OCI-LY1 (cell line): ENCODE results near the gene SLC35F5.

Source experiments
- H2AFZ ChIP-seq: fragments of 200-600 bp; sonication (generic), shearing (Covaris generic); 2 replicates; pipeline ENCODE4 v1.6.0; 2014; ENCODE audit warnings: antibody characterized with exemption, mild to moderate bottlenecking, low read length
- H3F3A ChIP-seq: fragments of 200-600 bp; sonication (generic), shearing (Covaris generic); 2 replicates; pipeline ENCODE4 v1.6.0; 2014; ENCODE audit warnings: mild to moderate bottlenecking, antibody characterized with exemption, low read length, moderate library complexity; ENCODE audit not compliant: insufficient read depth
- H3K27ac ChIP-seq: fragments of 200-600 bp; sonication (generic); 2 replicates; pipeline ENCODE4 v1.5.1; 2014; ENCODE audit warnings: low read length, mixed run types, mild to moderate bottlenecking, low read depth; ENCODE audit not compliant: poor library complexity, severe bottlenecking
- H3K27me3 ChIP-seq: fragments of 200-600 bp; sonication (generic); 2 replicates; pipeline ENCODE4 v1.6.0; 2014; ENCODE audit warnings: antibody characterized with exemption, mild to moderate bottlenecking, low read length, moderate library complexity; ENCODE audit not compliant: insufficient read depth
- H3K36me3 ChIP-seq: fragments of 200-600 bp; sonication (generic); 2 replicates; pipeline ENCODE4 v1.6.1; 2014; ENCODE audit warnings: mild to moderate bottlenecking, antibody characterized with exemption, low read length, moderate library complexity, mixed read lengths; ENCODE audit not compliant: insufficient read depth
- H3K4me1 ChIP-seq: fragments of 200-600 bp; sonication (generic); 2 replicates; pipeline ENCODE4 v1.5.1; 2014; ENCODE audit warnings: mild to moderate bottlenecking, low read length, moderate library complexity; ENCODE audit not compliant: insufficient read depth, severe bottlenecking
- H3K4me2 ChIP-seq: fragments of 200-600 bp; sonication (generic), shearing (Covaris generic); 2 replicates; pipeline ENCODE4 v1.6.1; 2014; ENCODE audit warnings: low read length
- H3K4me3 ChIP-seq: fragments of 200-600 bp; sonication (generic); 2 replicates; pipeline ENCODE4 v1.5.1; 2014; ENCODE audit warnings: low read length, low read depth, mild to moderate bottlenecking, mixed read lengths; ENCODE audit not compliant: poor library complexity, severe bottlenecking
- H3K79me2 ChIP-seq: fragments of 200-600 bp; shearing (Covaris generic); 2 replicates; pipeline ENCODE4 v1.6.1; 2016; ENCODE audit warnings: mixed run types, low read length, mixed read lengths; ENCODE audit not compliant: insufficient read depth
- H3K9ac ChIP-seq: fragments of 200-600 bp; sonication (generic), shearing (Covaris generic); 2 replicates; pipeline ENCODE4 v1.6.1; 2014; ENCODE audit warnings: mild to moderate bottlenecking, low read length, mixed read lengths
- H3K9me2 ChIP-seq: fragments of 200-600 bp; sonication (generic), shearing (Covaris generic); 2 replicates; pipeline ENCODE4 v1.6.1; 2014; ENCODE audit warnings: low read depth, mild to moderate bottlenecking, low read length, mixed read lengths
- H3K9me3 ChIP-seq: fragments of 200-600 bp; shearing (Covaris generic); 2 replicates; pipeline ENCODE4 v1.6.1; 2014; ENCODE audit warnings: low read length, mixed read lengths
- H4K20me1 ChIP-seq: fragments of 200-600 bp; sonication (generic), shearing (Covaris generic); 2 replicates; pipeline ENCODE4 v1.6.0; 2016; ENCODE audit warnings: mild to moderate bottlenecking, low read length; ENCODE audit not compliant: insufficient read depth
- EZH2 ChIP-seq: fragments of 200-600 bp; sonication (generic), shearing (Covaris generic); IDR thresholded peaks from 2 replicates; pipeline ENCODE4 v1.8.0; 2017; ENCODE audit warnings: borderline replicate concordance, mixed run types, mild to moderate bottlenecking, antibody characterized with exemption, low read length, moderate library complexity, mixed read lengths
- TF ChIP-seq, protein P1 (sequence below): fragments of 200-600 bp; sonication (generic), shearing (Covaris generic); IDR thresholded peaks from 2 replicates; pipeline ENCODE4 v1.5.1; 2017; ENCODE audit warnings: mild to moderate bottlenecking, antibody characterized with exemption, low read length, moderate library complexity, mixed read lengths

Gene SLC35F5

DNA sequence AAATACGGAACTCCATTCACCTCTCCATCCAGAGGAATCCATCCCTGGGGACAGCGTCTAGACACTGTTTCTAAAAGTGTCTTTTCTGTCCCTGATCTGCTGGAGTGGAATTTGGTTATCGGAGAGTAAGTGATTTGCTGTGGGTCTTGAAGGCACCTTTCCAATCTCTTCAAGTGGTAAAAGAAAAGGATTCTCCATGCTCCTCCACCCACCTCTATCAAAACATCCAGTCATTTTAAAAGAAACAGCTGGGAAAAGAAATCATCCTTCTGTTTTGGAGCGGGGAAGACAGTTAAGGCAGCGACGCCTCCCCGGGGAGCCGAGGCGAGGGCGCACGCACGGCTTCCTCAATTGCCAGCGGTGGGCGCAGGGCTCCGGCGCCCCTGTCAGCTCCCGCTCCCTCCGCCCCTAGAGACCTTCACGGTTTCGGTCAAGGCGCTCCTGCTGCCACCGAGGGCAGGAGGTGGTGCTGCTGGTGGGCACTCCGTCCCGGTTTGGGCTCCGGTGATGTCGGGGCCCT is 547 bp downstream of the SLC35F5 start:
- Histone ChIP-seq H3K9ac (peak overlapping the region; percentile 91), H3K27ac (peak overlapping the region; percentile 47), H3K9me2 (no peaks in the 10 kb centered on the region), H3F3A (no peaks in the 10 kb centered on the region), H3K9me3 (no peaks in the 10 kb centered on the region), H3K36me3 (peaks cover 18% of the 10 kb centered on the region), H3K79me2 (peaks cover 36% of the 10 kb centered on the region), H3K27me3 (no peaks in the 10 kb centered on the region), H3K4me3 (peak overlapping the region; percentile 95), H3K4me2 (peak overlapping the region; percentile 96), H2AFZ (no peak overlapping the region), H4K20me1 (no peaks in the 10 kb centered on the region), H3K4me1 (peaks cover 28% of the 10 kb centered on the region)
- TF ChIP-seq EZH2 = no peak
- TF ChIP-seq, protein P1, sequence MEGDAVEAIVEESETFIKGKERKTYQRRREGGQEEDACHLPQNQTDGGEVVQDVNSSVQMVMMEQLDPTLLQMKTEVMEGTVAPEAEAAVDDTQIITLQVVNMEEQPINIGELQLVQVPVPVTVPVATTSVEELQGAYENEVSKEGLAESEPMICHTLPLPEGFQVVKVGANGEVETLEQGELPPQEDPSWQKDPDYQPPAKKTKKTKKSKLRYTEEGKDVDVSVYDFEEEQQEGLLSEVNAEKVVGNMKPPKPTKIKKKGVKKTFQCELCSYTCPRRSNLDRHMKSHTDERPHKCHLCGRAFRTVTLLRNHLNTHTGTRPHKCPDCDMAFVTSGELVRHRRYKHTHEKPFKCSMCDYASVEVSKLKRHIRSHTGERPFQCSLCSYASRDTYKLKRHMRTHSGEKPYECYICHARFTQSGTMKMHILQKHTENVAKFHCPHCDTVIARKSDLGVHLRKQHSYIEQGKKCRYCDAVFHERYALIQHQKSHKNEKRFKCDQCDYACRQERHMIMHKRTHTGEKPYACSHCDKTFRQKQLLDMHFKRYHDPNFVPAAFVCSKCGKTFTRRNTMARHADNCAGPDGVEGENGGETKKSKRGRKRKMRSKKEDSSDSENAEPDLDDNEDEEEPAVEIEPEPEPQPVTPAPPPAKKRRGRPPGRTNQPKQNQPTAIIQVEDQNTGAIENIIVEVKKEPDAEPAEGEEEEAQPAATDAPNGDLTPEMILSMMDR = no peak; the same call in 1 of the 2 replicates

- Histone ChIP-seq H3K27ac (peak overlapping the region; percentile 47), H3K9me3 (no peaks in the 10 kb centered on the region), H3K4me1 (peaks cover 28% of the 10 kb centered on the region), H3K9ac (peak overlapping the region; percentile 91), H3K4me3 (peak overlapping the region; percentile 95), H3K9me2 (no peaks in the 10 kb centered on the region), H3K79me2 (peaks cover 38% of the 10 kb centered on the region), H2AFZ (no peak overlapping the region), H3F3A (no peaks in the 10 kb centered on the region), H3K4me2 (peak overlapping the region; percentile 96), H3K27me3 (no peaks in the 10 kb centered on the region), H4K20me1 (no peaks in the 10 kb centered on the region), H3K36me3 (peaks cover 25% of the 10 kb centered on the region)
- TF ChIP-seq, protein P1 = no peak
- no peak for TF ChIP-seq EZH2
These were observed 1.2 kb downstream of the SLC35F5 start for GRCh38 chr2:113755035-113755834.

GRCh38 chr2:113754160-113754559 is 2.3 kb downstream of the SLC35F5 start:
- Histone ChIP-seq H3K79me2 (peaks cover 43% of the 10 kb centered on the region), H3K27me3 (no peaks in the 10 kb centered on the region), H3K4me2 (peak overlapping the region; percentile 96), H3K9ac (peak overlapping the region; percentile 91; the same call in 1 of the 2 replicates), H3K4me3 (peak overlapping the region; percentile 95), H2AFZ (no peak overlapping the region), H3K36me3 (peaks cover 34% of the 10 kb centered on the region), H3K27ac (no peak overlapping the region), H3K4me1 (peaks cover 28% of the 10 kb centered on the region), H4K20me1 (no peaks in the 10 kb centered on the region), H3K9me3 (no peaks in the 10 kb centered on the region), H3K9me2 (no peaks in the 10 kb centered on the region), H3F3A (no peaks in the 10 kb centered on the region)
- TF ChIP-seq EZH2 = no peak
- TF ChIP-seq, protein P1 = no peak
